Gastrocnemius medialis (tissue), 4 donors: ENCODE results near the gene SLC10A7. TPM values are rescaled to one million over a fixed set of nuclear protein-coding genes. Genes with fewer than 3 reads are reported as not detected.

ENCODE experiments used
- ATAC-seq, 2 donors: fragments of 150-250 bp; one replicate each; pipeline ENCODE4 v1.9.1; 2016
- DNase-seq, 2 donors: peaks; one replicate each; pipeline ENCODE4 v3.0.0-alpha.2; 2019
- H3K27ac ChIP-seq, 4 donors: fragments of 200-600 bp; sonication (generic); 1 replicate in 1 of 4; 2 replicates in 3 of 4; pipeline ENCODE4 v1.5.1; 2016 to 2018; ENCODE audit warnings: mild to moderate bottlenecking in 2 of 4, moderate library complexity in 1 of 4
- H3K27me3 ChIP-seq, 3 donors: fragments of 200-600 bp; sonication (generic) in 2 of 3; 1 replicate in 1 of 3; 2 replicates in 2 of 3; pipeline versions ENCODE4 v1.5.1 to v1.6.0; 2016 to 2019; ENCODE audit warnings: mild to moderate bottlenecking in 1 of 3, moderate library complexity in 1 of 3
- H3K36me3 ChIP-seq, 2 donors: fragments of 200-600 bp; sonication (generic) in 1 of 2; one replicate each; pipeline ENCODE4 v1.5.1; 2017 to 2018
- H3K4me1 ChIP-seq, 2 donors: fragments of 200-600 bp; sonication (generic) in 1 of 2; one replicate each; pipeline ENCODE4 v1.5.1; 2016 to 2017; ENCODE audit warnings: mild to moderate bottlenecking in 2 of 2
- H3K4me3 ChIP-seq, 4 donors: fragments of 200-600 bp; sonication (generic) in 3 of 4; 1 replicate in 1 of 4; 2 replicates in 3 of 4; pipeline ENCODE4 v1.5.1; 2016 to 2019; ENCODE audit warnings: mild to moderate bottlenecking in 2 of 4
- H3K9me3 ChIP-seq, 3 donors: fragments of 200-600 bp; sonication (generic) in 2 of 3; 1 replicate in 1 of 3; 2 replicates in 2 of 3; pipeline ENCODE4 v1.5.1; 2016 to 2019
- CTCF ChIP-seq, 5 experiments: fragments of 450-650 bp in 3 of 5; fragments of 200-600 bp in 2 of 5; sonication (generic) in 2 of 5; IDR thresholded peaks in 4 of 5; conservative IDR thresholded peaks in 1 of 5; 1 replicate in 4 of 5; 2 replicates in 1 of 5; pipeline ENCODE4 v1.5.1; 2016 to 2019; ENCODE audit warnings: antibody characterized with exemption in 5 of 5, mild to moderate bottlenecking in 3 of 5, moderate library complexity in 3 of 5
- POLR2A ChIP-seq, 2 donors: fragments of 450-650 bp; IDR thresholded peaks; one replicate each; pipeline ENCODE4 v1.6.1; 2017; ENCODE audit warnings: antibody characterized with exemption in 2 of 2, mild to moderate bottlenecking in 2 of 2, moderate library complexity in 2 of 2
- in situ Hi-C, 4 donors: fragments of 200-750 bp; cut with MboI; loops; one replicate each; pipeline versions ENCODE4 v1.15.0 to v1.8.0; 2017; ENCODE audit warnings: low sequenced_read_pairs in 4 of 4
- intact Hi-C: fragments of 100-400 bp; cut with DNase I; formaldehyde crosslinking; loops from one replicate; pipeline ENCODE4 v1.15.1; 2023; ENCODE audit warnings: low total_unique reads
- total RNA-seq, 4 donors: library from RNA; depleted of rRNA; stranded (reverse); fragments of >200 nt; gene quantifications; one replicate each; pipeline versions ENCODE4 v1.1.0 to v1.2.3, GENCODE V29; 2016

Gene SLC10A7
- total RNA-seq, 4 donors from 2014 or later, result 2.1 to 6.0 (median 2.3) TPM

GRCh38 chr4:146522098-146522868 is 543 bp upstream of the SLC10A7 start:
- peak overlapping the region; percentile 85 to 90 (median 87) for H3K27ac ChIP-seq

GRCh38 chr4:146520896-146521540 is 722 bp downstream of the SLC10A7 start:
- Histone ChIP-seq H3K36me3 (no peaks in the 10 kb centered on the region), H3K9me3 (no peaks in the 10 kb centered on the region), H3K4me1 (peaks cover 21 to 25% of the 10 kb centered on the region in 2 donors), H3K4me3 (peak overlapping the region; percentile 89 to 97 (median 92)), H3K27ac (peak overlapping the region; percentile 85 to 90 (median 87)), H3K27me3 (no peaks in the 10 kb centered on the region)
- in situ Hi-C loops, result no loop called here
- TF ChIP-seq POLR2A (IDR thresholded peaks at IDR 0.05) (no peak), CTCF (IDR thresholded peaks at IDR 0.05 in 4 of 5, conservative IDR thresholded peaks at IDR 0.05 in 1 of 5) (no peak)
- intact Hi-C loops, result loop anchor here (5.0 to 10.0 kb wide), 3 partner anchors 344 to 1039 kb away; partner anchors contain the start of genes LSM6 and SMAD1
- peak; percentile 40 to 46 for ATAC-seq
- no peak for DNase-seq

More at GRCh38 chr4:146522098-146522868, 543 bp upstream of the SLC10A7 start:
- Histone ChIP-seq H3K4me1 (peaks cover 21 to 25% of the 10 kb centered on the region in 2 donors), H3K27me3 (no peaks in the 10 kb centered on the region), H3K4me3 (peak overlapping the region; percentile 89 to 97 (median 92)), H3K9me3 (no peaks in the 10 kb centered on the region), H3K36me3 (no peaks in the 10 kb centered on the region)
- in situ Hi-C loops (no loop called here), intact Hi-C loops (loop anchor here (5.0 to 10.0 kb wide), 3 partner anchors 345 to 1040 kb away; partner anchors contain the start of genes LSM6 and SMAD1)
- DNase-seq (peak; percentile 78 to 84), ATAC-seq (peak; percentile 92 to 93)
- TF ChIP-seq POLR2A (IDR thresholded peaks at IDR 0.05) (peak; percentile 66 to 72), CTCF (IDR thresholded peaks at IDR 0.05 in 4 of 5, conservative IDR thresholded peaks at IDR 0.05 in 1 of 5) (no peak)

- Histone ChIP-seq H3K27ac (no peak overlapping the region), H3K4me3 (no peak overlapping the region), H3K36me3 (no peaks in the 10 kb centered on the region), H3K27me3 (no peaks in the 10 kb centered on the region), H3K9me3 (no peaks in the 10 kb centered on the region), H3K4me1 (peaks cover 6 to 11% of the 10 kb centered on the region in 2 donors)
- no peak for DNase-seq
- intact Hi-C loops, result no loop called here
- ATAC-seq, result no peak
- in situ Hi-C loops, result no loop called here
- TF ChIP-seq POLR2A (IDR thresholded peaks at IDR 0.05) (no peak), CTCF (IDR thresholded peaks at IDR 0.05 in 4 of 5, conservative IDR thresholded peaks at IDR 0.05 in 1 of 5) (no peak)
Measured at GRCh38 chr4:146514651-146515357, 6.9 kb downstream of the SLC10A7 start.

GRCh38 chr4:146513548-146513947 is 8.2 kb downstream of the SLC10A7 start:
- no peak overlapping the region for H3K4me3 ChIP-seq

More at GRCh38 chr4:146513548-146513947, 8.2 kb downstream of the SLC10A7 start:
- ATAC-seq (no peak), DNase-seq (no peak)
- no peak overlapping the region for H3K27ac ChIP-seq
- no peaks in the 10 kb centered on the region for H3K9me3 ChIP-seq
- no peaks in the 10 kb centered on the region for H3K36me3 ChIP-seq
- no peak for TF ChIP-seq POLR2A (IDR thresholded peaks at IDR 0.05)
- TF ChIP-seq CTCF (IDR thresholded peaks at IDR 0.05 in 4 of 5, conservative IDR thresholded peaks at IDR 0.05 in 1 of 5), result no peak
- H3K27me3 ChIP-seq, result no peaks in the 10 kb centered on the region
- intact Hi-C loops (no loop called here), in situ Hi-C loops (no loop called here)
- peaks cover 0 to 1% of the 10 kb centered on the region in 2 donors for H3K4me1 ChIP-seq
